Ovary (tissue), 3 donors: ENCODE results near the gene CORO6.

ENCODE experiments used
- POLR2A ChIP-seq: fragments of 450-650 bp; IDR thresholded peaks from one replicate; pipeline ENCODE4 v1.6.1; 2017; ENCODE audit warnings: antibody characterized with exemption, mild to moderate bottlenecking, moderate library complexity
- TF ChIP-seq, protein P1 (sequence below), 3 donors: fragments of 450-650 bp in 2 of 3; fragments of 200-600 bp in 1 of 3; IDR thresholded peaks; one replicate each; pipeline versions ENCODE4 v1.5.1 to v1.8.0; 2016 to 2022; ENCODE audit warnings: antibody characterized with exemption in 3 of 3, mild to moderate bottlenecking in 1 of 3
- donor health status: DM: no; HTN: no; CAD: no.

GRCh38 chr17:29653995-29654714 is 31.4 kb upstream of the CORO6 start:
- TF ChIP-seq, protein P1, sequence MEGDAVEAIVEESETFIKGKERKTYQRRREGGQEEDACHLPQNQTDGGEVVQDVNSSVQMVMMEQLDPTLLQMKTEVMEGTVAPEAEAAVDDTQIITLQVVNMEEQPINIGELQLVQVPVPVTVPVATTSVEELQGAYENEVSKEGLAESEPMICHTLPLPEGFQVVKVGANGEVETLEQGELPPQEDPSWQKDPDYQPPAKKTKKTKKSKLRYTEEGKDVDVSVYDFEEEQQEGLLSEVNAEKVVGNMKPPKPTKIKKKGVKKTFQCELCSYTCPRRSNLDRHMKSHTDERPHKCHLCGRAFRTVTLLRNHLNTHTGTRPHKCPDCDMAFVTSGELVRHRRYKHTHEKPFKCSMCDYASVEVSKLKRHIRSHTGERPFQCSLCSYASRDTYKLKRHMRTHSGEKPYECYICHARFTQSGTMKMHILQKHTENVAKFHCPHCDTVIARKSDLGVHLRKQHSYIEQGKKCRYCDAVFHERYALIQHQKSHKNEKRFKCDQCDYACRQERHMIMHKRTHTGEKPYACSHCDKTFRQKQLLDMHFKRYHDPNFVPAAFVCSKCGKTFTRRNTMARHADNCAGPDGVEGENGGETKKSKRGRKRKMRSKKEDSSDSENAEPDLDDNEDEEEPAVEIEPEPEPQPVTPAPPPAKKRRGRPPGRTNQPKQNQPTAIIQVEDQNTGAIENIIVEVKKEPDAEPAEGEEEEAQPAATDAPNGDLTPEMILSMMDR (IDR thresholded peaks at IDR 0.05), result no peak
- TF ChIP-seq POLR2A, result no peak
